CD4-positive, alpha-beta T cell treated with Interleukin-15 for 4 hours (primary cell): Measurements from ENCODE around the gene DKK3.

Experiments used
- DNase-seq: peaks from one replicate; pipeline ENCODE4 v3.0.0-alpha.2; 2020; ENCODE audit warnings: low spot score

The DKK3 gene

DNA sequence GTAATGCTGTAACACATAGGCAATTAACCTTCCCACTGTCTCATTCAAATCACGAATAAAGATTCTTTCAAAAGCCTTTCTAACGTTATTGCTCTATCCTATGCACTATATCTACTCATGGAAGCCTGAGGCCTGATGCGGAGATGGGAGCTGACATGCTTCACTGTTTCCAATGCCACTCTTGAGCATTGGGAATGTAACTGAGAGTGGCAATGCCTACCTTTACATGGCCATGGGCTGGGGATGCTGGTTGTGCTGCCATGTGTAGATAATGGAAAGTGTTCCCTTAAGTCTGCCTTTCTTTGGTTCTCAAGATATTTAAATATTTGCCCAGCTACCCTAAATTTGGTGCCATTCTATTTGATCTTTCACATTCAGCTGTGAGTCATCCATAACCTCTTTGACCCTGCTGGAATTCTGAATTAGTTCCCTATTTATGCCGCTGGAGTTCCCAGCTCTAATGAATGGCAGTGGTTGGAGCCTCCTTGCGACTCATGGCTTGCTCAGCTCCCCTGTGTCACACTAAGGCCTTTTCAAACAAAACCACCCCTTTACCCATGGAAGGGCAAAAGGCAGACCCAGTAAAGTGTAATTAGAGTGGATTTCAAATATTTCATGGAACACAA is 21.4 kb upstream of the DKK3 start:
- no peak for DNase-seq

DNA sequence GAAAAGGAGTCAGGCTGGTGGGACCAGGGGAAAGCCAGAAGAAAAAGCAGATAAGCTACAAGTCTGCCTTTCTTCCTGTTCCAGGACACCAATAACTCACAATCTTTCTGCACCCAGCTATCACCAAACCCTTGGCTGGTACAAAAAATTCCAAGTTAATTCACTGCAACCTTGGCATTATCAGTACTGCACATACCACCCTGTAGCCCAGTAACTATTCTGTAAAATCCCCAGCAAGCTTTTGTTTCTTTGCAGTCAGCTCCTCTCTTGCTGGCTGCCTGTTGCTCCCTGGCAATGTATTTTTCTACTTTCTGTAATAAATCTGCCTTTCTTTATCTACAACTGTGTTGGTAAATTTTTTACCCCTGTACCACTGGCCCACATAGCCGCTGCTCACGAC is 20.7 kb upstream of the DKK3 start:
- no peak for DNase-seq

DNA sequence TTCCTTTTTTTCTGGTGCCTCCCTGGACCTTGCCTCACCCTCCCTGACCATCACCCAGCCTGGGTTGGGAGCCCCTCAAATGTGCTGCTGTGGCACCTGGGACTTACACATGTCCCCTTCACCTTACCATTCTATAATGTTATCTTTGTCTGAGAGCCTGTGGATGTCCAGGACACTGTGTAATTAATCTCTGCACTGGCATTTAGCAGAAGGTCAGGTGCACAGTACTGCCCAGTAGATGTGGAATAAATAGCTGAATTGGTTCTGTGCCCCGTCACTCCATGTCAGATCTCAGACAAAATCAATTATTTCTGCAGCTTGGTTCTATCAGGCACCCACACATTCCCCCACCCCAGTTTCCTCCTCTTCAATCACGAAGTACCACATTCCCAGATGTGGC is 19.9 kb upstream of the DKK3 start:
- DNase-seq, result no peak

DNA sequence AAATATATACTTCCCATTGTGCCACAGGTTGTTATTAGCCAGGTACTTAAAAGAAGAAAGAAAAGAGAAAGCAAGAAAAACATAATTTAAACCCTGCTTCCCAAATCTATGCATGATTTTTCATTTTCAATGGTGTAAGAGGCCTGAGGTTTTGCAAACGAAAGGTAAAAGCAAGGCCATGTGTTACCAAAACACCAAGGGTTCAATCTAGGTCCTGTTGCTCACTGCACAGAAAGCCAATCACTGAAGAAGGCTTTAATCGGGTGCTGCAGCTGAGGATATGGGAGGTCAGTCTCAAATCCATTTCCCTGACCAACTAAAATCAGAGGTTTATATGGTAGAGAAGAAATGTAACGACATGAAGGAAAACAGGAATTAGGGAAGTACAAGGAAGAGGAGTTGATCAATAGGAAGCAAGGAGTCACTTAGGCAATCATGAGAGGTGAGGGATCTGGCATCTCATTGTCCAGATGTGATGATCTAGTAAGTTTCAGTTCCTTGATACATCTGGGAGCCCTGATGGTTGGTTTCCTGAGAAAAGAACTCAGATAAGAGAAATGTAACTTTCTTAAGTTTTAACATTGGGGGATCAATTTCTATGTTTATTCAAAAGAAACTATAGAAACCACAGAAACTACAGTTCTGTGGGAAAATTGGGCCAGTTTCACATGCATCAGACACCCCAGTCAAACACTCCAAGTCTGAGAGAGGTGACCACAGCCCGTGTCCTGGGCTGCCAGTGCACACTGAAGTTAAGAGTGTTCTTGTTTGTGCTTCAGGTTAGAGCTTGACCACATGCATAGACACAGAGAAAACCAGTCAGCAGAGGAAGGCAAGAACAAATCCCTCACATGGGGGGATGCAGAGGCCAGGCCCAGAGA is 18.1 kb upstream of the DKK3 start:
- DNase-seq, result no peak

DNA sequence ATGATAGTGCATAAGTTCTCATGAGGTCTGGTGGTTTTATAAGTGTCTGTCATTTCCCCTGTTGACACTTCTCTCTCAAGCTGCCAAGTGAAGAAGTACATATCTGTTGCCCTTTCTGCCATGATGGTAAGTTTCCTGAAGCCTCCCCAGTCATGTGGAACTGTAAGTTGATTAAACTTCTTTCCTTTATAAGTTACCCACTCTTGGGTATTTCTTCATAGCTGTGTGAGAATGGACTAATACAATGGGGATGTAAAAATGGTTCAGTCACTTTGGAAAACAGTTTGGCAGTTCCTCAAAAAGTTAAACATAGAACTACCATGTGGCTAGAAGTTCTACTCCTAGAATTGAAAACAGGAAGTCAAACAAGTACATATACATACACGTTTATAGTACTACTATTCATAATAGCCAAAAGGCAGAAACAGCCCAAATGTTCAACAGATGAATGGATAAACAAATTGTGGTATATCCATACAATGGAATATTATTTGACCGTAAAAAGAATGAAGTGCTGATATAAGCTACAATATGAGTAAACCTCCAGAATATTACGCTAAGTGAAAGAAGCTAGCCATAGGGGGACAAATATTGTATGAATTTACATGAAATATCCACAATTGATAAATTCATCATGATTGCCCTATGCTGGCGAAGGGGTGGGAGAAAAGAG is 16.0 kb upstream of the DKK3 start:
- DNase-seq, result no peak

DNA sequence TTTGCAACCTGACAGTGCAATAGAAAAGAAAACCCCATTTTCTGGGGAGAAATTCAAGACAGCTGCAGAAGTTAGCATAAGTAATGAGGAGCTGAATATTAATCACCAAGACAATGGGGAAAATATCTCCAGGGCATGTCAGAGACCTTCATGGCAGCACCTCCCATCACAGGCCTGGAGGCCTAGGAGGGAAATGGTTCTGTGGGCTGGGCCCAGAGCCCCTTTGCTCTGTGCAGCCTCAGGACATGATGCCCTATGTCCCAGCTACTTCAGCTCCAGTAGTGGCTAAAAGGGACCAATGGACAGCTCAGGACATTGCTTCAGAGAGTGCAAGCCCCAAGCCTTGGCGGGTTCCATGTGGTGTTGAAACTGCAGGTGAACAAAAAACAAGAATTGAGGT is 14.6 kb upstream of the DKK3 start:
- no peak for DNase-seq

DNA sequence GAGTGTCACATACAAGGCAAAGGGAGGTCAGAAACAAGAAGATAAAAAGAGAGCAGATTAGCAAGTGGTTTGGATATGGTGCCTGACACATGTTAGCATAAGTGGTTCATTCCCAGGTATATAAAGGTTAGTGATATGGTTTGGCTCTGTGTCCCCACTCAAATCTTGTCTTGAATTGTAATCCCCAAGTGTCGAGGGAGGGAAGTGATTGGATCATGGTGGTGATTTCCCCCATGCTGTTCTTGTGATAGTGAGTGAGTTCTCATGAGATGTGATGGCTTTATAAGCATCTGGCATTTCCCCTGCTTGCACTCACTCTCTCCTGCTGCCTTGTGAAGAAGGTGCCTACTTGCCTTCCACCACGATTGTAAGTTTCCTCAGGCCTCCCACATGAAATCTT is 12.1 kb upstream of the DKK3 start:
- DNase-seq, result no peak

DNA sequence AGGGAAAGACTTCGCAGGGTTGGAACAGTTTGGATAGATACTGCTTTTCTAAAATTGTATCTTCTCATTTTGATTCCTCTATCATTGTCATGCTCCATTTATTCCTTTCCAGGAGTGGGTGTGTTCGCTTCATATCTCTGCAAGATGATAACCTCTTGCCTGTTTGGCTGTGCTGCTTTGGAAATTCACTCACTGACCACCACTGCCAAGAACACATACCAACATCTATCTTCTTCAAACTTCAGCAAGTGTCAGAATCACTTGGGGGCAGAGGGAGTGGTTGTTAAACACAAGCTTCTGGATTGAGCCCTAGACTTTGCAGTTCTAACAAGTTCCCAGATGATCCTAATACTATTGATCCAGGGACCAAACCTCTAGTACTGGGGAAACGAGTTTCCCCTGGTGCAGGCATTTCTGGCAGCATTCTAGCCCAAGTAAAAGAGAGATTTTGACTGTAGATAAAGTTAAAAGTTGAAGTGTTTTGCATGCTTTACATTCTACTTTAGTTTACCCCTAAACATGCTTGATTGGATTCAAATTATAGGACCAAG is 11.5 kb upstream of the DKK3 start:
- DNase-seq, result no peak

DNA sequence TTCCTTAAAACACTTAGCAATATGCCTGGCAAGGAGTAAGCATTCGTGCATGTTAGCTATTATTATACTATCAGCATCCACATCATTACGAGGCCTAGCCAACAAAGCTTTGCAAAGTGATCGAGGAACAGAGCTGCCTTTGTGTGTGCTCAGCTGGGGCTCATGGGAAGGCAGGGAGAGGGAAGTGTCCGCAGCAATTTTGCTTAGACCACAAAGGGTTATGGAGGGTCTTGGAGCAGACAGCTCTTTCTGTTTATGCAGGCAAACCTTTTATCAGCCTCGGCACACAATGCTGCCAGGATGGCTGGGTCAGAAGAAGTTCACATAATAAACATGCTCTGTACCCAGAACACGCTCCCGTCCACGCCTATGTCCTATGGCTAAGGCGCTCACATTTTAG is 10.9 kb upstream of the DKK3 start:
- DNase-seq, result no peak

DNA sequence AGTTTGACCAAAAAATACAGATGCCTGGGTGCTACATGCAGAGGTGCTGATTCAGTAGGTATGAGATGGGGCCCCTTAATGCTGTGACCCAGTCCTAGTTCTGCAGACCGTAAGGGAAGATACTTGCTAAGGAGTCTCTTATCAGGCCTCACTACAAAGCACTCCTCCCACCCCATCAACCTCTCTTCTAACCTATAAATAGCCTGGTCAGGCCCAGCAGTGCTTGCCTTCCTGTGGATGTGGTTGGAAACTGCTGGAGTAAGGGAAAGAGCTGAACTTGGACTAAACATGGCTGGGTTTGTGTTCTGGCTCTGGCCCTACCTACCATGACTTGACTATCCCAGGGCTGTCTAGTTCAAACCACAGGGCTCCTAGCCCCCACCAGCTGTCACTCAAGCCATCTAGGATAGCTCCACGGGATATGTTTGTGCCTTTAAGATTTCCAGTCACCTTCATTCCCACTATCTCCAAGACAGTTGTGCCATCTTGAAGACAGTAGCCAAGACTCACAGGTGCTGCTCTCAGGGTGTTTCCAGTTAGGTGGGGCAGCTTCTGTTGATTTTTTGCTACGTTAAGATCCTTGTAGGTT is 9.5 kb upstream of the DKK3 start:
- no peak for DNase-seq

DNA sequence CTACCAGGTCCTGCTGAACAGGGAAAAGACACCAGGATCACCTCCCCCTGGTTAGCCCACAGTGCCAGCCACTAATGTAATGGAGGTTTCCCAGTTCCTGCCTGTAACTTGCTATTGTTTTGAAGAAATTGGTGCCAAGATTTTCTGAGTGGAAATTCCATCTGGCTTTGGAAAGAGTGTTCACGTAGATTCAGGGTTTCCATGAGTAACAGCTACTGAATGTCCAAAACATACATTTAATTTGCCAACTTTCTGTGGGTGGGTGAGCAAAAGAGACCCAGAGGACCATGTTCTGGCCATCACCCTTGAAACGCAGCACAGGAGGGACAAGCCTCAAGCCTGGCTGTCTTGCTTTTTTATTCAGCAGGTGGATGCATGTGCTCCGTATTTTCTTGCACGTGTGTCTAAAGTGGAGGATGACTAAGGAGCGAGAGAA is 8.8 kb upstream of the DKK3 start:
- DNase-seq, result no peak

DNA sequence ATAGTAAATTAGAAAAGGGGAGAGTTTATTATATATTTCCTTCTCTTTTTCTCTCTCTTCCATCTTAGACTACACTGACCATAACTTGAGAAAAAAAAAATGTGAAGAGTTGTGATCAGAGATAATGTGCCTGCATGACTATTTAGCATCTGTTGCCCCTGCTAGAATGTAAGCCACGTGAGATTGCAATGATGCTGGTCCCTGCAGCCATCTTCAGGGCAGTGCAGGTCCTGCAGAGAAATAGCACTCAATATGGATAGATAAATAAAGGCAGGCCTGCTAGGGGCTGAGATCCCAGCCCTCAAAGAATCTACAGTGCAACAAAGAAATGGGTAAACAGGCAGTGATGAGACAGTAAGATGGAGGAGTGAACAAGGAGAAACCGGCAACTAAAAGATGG is 7.8 kb upstream of the DKK3 start:
- no peak for DNase-seq

DNA sequence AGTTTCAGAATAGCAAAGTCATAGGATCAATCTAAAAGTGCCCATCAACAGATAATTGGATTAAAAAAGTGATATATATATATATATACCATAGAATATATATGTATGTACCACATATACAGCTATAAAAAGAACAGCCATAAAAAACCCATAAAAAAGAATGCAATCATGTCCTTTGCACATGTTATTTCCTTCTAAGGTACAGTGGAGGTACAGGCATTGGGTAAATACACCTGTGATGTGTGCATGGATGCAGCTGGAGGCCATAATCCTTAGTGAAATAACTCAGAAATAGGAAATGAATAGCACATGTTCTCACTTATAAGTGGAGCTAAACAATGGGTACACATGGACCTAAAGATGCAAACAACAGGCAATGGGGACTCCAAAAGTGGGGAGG is 7.1 kb upstream of the DKK3 start:
- DNase-seq, result no peak

DNA sequence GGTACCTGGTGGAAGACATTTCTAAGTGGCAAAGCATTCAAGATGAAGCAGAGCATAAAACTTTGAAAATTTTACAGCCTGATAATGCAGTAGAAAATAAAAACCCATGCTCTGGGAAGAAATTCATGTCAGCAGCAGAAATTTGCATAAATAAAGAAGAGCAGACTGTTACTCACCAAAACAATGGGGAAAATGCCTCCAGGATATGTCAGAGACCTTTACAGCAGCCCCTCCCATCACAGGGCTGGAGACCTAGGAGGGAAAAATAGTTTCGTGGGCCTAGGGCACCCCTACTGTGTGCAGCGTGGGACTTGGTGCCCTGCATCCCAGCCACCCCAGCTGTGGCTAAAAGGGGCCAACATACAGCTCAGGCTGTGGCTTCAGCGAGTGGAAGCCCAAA is 5.4 kb upstream of the DKK3 start:
- DNase-seq, result no peak

DNA sequence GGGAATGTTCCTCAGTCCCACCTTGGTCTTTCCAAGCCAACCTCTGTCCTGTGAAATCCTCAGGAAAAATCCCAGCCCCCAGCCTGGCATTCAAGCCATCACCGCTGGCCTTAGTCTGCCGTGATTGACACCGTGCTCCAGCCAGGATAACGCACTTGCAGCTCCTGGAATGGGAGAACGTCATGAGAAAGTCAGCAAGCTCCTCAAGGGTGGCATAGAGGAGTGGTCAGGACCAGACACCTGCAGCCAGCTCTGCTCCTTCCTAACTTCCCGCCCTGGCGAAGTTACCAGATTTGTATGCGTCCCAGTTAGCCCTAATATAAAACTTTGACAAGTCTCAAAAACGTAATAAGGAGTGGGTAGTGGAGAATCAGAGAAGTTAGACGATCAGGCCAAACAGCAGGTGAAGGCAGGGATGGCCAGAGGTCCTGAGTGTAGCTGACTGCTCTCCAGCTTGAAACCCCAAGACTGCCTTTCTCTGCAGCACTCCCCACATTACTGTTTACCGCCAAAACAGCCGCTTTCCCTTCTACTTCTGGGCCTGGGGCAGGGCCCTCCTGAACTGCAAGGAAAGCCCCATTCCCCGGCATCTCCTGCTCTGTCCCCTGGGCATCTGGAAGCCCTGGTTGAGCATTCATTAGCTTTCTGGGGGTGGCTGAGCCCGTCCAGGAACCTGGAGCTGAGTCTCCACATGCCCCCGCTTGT is 1.3 kb upstream of the DKK3 start:
- no peak for DNase-seq

DNA sequence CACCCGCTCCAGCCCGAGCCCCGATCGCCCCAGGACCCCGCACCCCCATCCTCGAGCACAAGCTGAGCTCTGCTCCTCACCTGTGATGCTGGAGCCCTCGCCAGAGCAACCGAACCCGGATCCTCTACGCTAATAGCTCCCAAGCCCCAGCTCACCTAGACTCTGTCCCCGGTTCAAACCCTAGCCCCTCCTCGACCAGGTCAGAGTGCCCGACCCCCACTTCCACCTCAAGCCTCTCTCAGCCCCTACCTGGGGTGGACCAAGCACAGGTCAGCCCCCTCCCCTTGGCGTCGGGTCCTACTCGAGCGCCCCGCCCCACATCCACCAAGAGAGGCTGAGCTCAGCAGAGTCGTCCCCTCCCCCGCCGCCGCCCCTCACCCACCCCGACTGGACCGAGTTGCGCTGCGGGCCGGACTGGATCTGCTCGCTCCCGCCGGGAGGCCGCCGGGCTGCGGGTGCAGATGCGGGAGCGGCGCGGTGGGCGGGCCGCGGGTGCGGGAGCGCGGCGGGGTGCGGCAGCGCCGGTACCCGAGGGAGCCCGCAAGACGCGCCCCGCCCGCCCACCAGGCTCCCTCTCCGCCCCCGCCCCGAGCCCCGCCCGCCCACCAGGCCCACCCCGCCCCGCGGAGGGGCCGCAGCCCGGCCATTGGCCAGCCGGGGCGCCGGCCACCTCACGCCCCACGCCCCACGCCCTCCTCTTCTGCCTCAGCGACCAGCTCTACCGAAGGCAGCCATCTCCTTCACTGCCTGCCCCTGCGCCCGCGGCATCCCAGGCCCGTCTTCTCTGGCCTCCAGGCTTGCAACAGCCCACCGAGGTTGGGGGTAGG is 577 bp upstream of the DKK3 start:
- DNase-seq, result no peak

DNA sequence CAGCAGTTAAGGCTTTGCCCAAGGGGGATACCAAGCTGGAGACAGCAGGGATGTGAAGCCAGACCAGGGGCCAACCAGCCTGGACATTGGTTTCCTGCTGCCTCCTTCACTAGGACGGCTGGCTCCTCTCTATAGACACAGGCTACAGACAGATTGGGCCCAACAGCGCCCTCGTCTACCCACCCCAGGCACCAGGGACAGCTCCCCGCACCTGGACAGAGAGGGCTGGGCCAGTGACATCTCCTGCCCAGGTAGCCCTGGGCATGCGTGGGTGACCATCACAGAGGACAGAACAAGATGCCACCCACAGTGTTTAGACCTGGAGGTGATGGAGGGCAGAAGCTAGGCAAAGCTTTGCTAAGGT is 1.2 kb downstream of the DKK3 start:
- DNase-seq, result no peak

DNA sequence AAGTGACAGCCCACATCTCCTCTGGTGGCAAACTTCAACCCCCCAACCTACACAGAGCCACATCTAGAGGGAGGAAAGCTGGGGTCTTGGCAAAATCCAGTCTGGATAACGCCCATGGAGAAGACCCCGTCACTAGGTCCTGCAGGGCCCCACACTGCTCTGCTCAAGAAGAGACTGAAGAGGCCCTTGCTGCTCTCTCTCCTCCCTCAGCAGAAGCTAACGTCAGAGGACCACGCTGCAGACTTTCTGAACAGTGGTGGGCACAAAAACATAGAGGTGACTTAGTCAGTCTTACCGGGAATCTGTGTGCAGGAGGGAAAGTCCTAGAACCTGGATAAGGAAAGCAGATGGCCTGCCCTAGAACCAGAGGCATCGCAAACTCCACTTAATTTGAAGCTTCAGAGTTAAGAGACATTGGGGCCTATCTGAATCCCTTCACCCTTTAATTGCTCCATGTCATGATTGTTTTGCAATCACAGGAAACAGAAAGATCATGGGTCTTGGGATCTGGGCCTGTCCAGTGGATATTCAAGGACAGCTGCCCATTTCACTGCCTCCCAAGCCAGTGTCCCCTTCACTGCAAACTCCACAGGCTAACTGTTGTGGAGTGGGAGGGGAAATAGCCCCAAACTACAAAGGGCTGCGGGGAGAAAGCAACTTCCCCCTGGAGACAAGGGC is 1.7 kb downstream of the DKK3 start:
- no peak for DNase-seq

DNA sequence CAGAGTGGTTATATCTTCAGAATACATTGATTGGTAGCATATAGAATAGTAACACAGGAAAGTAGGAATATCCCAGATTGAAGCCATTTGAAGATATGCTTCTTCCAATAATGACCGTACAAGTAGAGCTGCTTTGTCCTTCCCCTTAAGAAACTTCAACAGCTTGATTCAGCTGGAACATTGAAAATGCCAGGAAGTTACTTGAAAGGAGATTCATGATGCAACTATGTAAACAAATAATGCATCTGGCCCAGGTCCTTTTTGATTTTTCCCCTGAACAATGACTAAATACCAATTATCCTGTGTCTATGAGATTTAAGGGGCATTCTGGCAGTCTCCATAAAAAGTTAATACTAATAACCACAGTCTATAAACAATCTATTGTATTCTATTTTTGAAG is 3.0 kb downstream of the DKK3 start:
- no peak for DNase-seq

DNA sequence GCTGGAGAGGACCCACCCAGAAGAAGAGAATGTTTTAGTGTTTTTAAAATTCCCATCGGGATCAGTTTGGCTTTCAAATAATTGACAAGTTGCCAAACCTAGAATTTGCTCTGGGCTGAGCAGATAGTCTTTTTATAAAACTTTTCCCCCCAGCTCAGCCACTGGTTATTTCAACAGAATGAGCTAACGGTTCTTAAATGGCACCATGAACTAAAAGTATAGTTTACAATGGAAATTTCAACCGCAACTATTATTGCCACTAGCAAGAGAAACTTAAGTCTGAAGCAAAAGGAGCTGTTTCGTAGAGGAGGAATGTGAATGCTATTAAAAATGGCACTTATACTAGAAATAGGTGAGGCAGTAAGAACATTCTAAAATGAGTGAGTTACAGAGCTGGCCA is 3.4 kb downstream of the DKK3 start:
- DNase-seq, result no peak

DNA sequence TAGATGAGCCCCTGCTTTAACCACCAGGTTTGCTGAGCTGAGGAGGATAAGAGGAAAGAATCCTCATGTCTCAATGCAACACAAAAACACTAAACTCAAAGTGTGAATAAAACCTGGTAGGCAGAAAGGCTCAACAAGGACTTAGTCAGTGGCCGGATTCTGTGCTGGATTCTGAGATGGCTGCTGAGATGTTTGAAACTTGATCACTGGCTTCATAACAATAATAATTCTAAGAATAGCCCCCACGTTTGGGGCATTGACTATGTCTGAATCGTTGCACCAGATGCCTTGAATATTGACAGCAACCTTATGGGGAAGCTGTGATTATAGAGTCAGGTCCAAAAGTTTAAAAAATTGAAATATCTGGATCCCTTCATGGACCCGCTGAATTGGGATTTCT is 4.6 kb downstream of the DKK3 start:
- no peak for DNase-seq
